ENCODE data around the gene AKT3.

DNA sequence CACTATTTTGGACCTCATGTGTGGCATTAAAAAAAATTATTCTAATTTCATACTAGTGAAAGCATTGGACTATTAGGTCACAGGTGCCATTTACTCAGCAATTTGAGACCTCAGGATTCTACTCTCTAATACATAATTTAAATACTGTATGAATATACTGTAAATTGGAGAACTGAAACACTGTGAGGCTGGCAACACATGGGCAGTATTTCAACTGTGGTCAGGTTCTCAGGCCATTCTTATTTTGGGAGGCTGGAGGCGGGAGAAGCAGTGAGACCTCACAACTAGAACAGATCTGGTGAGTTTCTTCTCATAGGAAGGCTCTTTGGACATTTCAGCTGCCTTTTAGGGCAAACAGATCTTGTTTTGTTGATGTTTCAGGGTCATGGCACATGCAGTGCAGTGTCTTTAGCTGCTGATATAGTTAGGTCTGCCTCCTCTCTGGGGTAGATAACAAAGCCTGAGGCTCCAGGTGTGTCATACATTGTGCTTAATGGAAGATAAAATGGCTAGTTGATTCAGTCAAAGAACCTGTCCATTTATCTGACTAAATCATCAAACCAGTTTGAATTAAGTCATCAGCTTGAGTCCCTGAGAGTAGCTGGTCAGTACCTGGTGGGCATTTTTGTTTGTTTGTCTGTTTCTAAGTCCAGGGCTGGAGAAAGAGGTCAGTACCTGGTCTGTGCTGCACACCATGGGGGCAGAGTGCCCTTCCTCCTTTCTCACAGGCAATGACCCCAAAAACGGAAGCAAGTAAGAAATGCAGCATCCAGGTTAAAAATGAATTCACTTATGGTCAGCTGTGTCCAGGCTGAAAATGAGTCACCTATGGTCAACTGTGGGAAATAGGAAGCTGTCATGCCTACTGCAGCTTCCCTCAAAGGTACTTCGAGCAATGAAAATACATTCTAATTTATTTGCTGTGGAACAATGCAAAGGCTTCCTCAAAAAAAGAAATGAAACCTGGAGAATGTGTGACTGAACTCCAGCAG is 378.0 kb downstream of the AKT3 start:
- TF ChIP-seq, protein P1, sequence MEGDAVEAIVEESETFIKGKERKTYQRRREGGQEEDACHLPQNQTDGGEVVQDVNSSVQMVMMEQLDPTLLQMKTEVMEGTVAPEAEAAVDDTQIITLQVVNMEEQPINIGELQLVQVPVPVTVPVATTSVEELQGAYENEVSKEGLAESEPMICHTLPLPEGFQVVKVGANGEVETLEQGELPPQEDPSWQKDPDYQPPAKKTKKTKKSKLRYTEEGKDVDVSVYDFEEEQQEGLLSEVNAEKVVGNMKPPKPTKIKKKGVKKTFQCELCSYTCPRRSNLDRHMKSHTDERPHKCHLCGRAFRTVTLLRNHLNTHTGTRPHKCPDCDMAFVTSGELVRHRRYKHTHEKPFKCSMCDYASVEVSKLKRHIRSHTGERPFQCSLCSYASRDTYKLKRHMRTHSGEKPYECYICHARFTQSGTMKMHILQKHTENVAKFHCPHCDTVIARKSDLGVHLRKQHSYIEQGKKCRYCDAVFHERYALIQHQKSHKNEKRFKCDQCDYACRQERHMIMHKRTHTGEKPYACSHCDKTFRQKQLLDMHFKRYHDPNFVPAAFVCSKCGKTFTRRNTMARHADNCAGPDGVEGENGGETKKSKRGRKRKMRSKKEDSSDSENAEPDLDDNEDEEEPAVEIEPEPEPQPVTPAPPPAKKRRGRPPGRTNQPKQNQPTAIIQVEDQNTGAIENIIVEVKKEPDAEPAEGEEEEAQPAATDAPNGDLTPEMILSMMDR (IDR thresholded peaks at IDR 0.05 in 4 of 5, conservative IDR thresholded peaks at IDR 0.05 in 1 of 5), result no peak
- TF ChIP-seq POLR2A (IDR thresholded peaks at IDR 0.05), result no peak

Data from gastrocnemius medialis (tissue), 4 donors.